B cell (primary cell): ENCODE measurements around the gene OGDHL. TPM values are rescaled to one million over a fixed set of nuclear protein-coding genes. Genes with fewer than 3 reads are reported as not detected.

Experiments
- ATAC-seq: fragments of 200-7000 bp; cut with Tn5 transposase; one replicate; pipeline ENCODE4 v1.10.0; 2021; ENCODE audit warnings: low read depth, mild to moderate bottlenecking, moderate number of reproducible peaks, moderate library complexity
- CTCF ChIA-PET: fragments of 350-600 bp; sonication (Branson Sonifier 250); formaldehyde crosslinking; loops from one replicate; lab custom pipeline; 2021; ENCODE audit warnings: antibody characterized with exemption, inconsistent platforms; lab: Charles Lee
- POLR2A ChIA-PET: fragments of 350-600 bp; sonication (Branson Sonifier 250); formaldehyde crosslinking; loops from one replicate; lab custom pipeline; 2021; ENCODE audit warnings: antibody characterized with exemption; lab: Charles Lee
- DNase-seq: peaks from one replicate; pipeline ENCODE4 v3.0.0; 2013
- H2AFZ ChIP-seq: 2 replicates; pipeline ENCODE4 v1.6.1; 2012; ENCODE audit warnings: mild to moderate bottlenecking, low read depth, low read length; ENCODE audit not compliant: insufficient read depth, poor library complexity, severe bottlenecking
- H3K27ac ChIP-seq, 2 donors: 1 replicate in 1 of 2; 2 replicates in 1 of 2; pipeline ENCODE4 v1.5.1; 2012 to 2013; ENCODE audit warnings: low read length in 2 of 2, mild to moderate bottlenecking in 2 of 2, moderate library complexity in 1 of 2
- H3K27me3 ChIP-seq, 4 experiments: fragments of 200-600 bp in 1 of 4; sonication (generic) in 1 of 4; replicated peaks in 1 of 4; 1 replicate in 2 of 4; 2 replicates in 2 of 4; pipeline versions ENCODE4 v1.6.1 to v1.7.0; 2013 to 2016; ENCODE audit warnings: low read length in 3 of 4, mild to moderate bottlenecking in 2 of 4, mixed read lengths in 1 of 4, moderate library complexity in 1 of 4; ENCODE audit not compliant: insufficient read depth in 4 of 4, control insufficient read depth in 3 of 4; ENCODE audit errors: control extremely low read depth in 1 of 4
- H3K36me3 ChIP-seq, 2 experiments: replicated peaks in 1 of 2; 1 replicate in 1 of 2; 2 replicates in 1 of 2; pipeline versions ENCODE4 v1.6.1 to v1.7.1; 2013; ENCODE audit warnings: low read length in 1 of 2; ENCODE audit not compliant: insufficient read depth in 2 of 2, control insufficient read depth in 1 of 2; ENCODE audit errors: control extremely low read depth in 1 of 2, extremely low read depth in 1 of 2
- H3K4me1 ChIP-seq, 2 donors: fragments of 200-600 bp in 1 of 2; sonication (generic) in 1 of 2; 1 replicate in 1 of 2; 2 replicates in 1 of 2; pipeline versions ENCODE4 v1.5.1 to v1.6.1; 2013 to 2017; ENCODE audit warnings: low read length in 2 of 2; ENCODE audit not compliant: control insufficient read depth in 2 of 2, insufficient read depth in 2 of 2
- H3K4me2 ChIP-seq: replicated peaks from 2 replicates; pipeline ENCODE3; 2012; ENCODE audit warnings: mild to moderate bottlenecking, low read depth, low read length; ENCODE audit not compliant: poor library complexity, severe bottlenecking
- H3K4me3 ChIP-seq, 5 experiments: fragments of 200-600 bp in 1 of 5; sonication (generic) in 1 of 5; 1 replicate in 3 of 5; 2 replicates in 2 of 5; pipeline versions ENCODE4 v1.5.1 to v1.7.0; 2011 to 2016; ENCODE audit warnings: low read length in 4 of 5, mild to moderate bottlenecking in 4 of 5, low read depth in 2 of 5, control low read depth in 1 of 5, moderate library complexity in 1 of 5; ENCODE audit not compliant: insufficient read depth in 1 of 5; ENCODE audit errors: control extremely low read depth in 1 of 5, extremely low read depth in 1 of 5
- H3K79me2 ChIP-seq: fragments of 200-600 bp; sonication (generic); one replicate; pipeline ENCODE4 v1.6.0; 2016; ENCODE audit warnings: low read length; ENCODE audit not compliant: control insufficient read depth, insufficient read depth
- H3K9ac ChIP-seq: fragments of 200-600 bp; sonication (generic); 2 replicates; pipeline ENCODE4 v1.6.1; 2017; ENCODE audit warnings: mild to moderate bottlenecking, low read length, moderate library complexity
- H3K9me3 ChIP-seq, 3 donors: one replicate each; pipeline versions ENCODE4 v1.6.1 to v1.7.1; 2013; ENCODE audit warnings: low read length in 2 of 3; ENCODE audit not compliant: control insufficient read depth in 2 of 3, insufficient read depth in 1 of 3; ENCODE audit errors: control extremely low read depth in 1 of 3
- H4K20me1 ChIP-seq: 2 replicates; pipeline ENCODE4 v1.6.0; 2012; ENCODE audit warnings: mild to moderate bottlenecking, low read length; ENCODE audit not compliant: insufficient read depth, control insufficient read depth, poor library complexity, severe bottlenecking
- H3K27ac Mint-ChIP-seq: one replicate; pipeline ENCODE4 v1.8.0; 2021; ENCODE audit warnings: mixed read lengths
- H3K27me3 Mint-ChIP-seq: one replicate; pipeline ENCODE4 v1.8.0; 2021; ENCODE audit warnings: mixed read lengths
- H3K4me1 Mint-ChIP-seq: one replicate; pipeline ENCODE4 v1.8.0; 2021; ENCODE audit warnings: mixed read lengths
- H3K4me3 Mint-ChIP-seq: one replicate; pipeline ENCODE4 v1.8.0; 2021; ENCODE audit warnings: mixed read lengths
- H3K9me3 Mint-ChIP-seq: one replicate; pipeline ENCODE4 v1.8.0; 2022; ENCODE audit warnings: mixed read lengths; ENCODE audit not compliant: insufficient read depth
- CTCF ChIP-seq: fragments of 200-600 bp; IDR thresholded peaks from one replicate; pipeline ENCODE4 v1.8.0; 2022; ENCODE audit warnings: antibody characterized with exemption, mild to moderate bottlenecking
- EZH2 ChIP-seq: IDR thresholded peaks from 2 replicates; pipeline ENCODE4 v1.6.1; 2012; ENCODE audit warnings: borderline replicate concordance, low read depth, mild to moderate bottlenecking, moderate library complexity, low read length; ENCODE audit not compliant: insufficient read depth, poor library complexity, severe bottlenecking
- WGBS: methylation state at CpG from one replicate; pipeline ENCODE4 v1.1.5; 2013; ENCODE audit warnings: missing lambda C conversion rate; ENCODE audit not compliant: insufficient coverage; 5-methylcytosine and 5-hydroxymethylcytosine counted together
- intact Hi-C: fragments of 100-400 bp; cut with micrococcal nuclease; formaldehyde crosslinking; loops from one replicate; pipeline ENCODE4 v1.10.0; 2022
- polyA plus RNA-seq: library from polyadenylated mRNA; depleted of rRNA; stranded (reverse); fragments of >200 nt; gene quantifications from 2 replicates; pipeline ENCODE4 v1.2.3, GENCODE V29; 2012
- total RNA-seq, 2 donors: library from RNA; stranded (reverse); fragments of 120-200 nt in 1 of 2; gene quantifications; 1 replicate in 1 of 2; 2 replicates in 1 of 2; pipeline versions ENCODE4 v1.2.3 to v1.2.4, GENCODE V29; 2013 to 2022

The OGDHL gene
- total and polyA plus RNA-seq, 2 donors (not counting 1 experiment from before 2014, with no cell fraction given), result not detected

- H2AFZ ChIP-seq, result no peak overlapping the region
- ATAC-seq (no peak), DNase-seq (no peak)
- Mint-ChIP-seq H3K27ac (no peak overlapping the region), H3K9me3 (peaks cover 5% of the 10 kb centered on the region), H3K4me1 (no peaks in the 10 kb centered on the region), H3K4me3 (no peak overlapping the region), H3K27me3 (peaks cover 58% of the 10 kb centered on the region)
- H3K9me3 ChIP-seq, result peaks cover 0 to 10% (median 3%) of the 10 kb centered on the region in 3 donors
- CTCF ChIA-PET, result no interaction called here
- H3K9ac ChIP-seq, result no peak overlapping the region
- no peak for TF ChIP-seq EZH2
- TF ChIP-seq CTCF, result no peak
- H3K36me3 ChIP-seq, result no peaks in the 10 kb centered on the region
- POLR2A ChIA-PET, result no interaction called here
- no peaks in the 10 kb centered on the region for H3K4me1 ChIP-seq
- no peaks in the 10 kb centered on the region for H4K20me1 ChIP-seq
- peaks cover 0 to 42% (median 13%) of the 10 kb centered on the region in 4 experiments for H3K27me3 ChIP-seq
- intact Hi-C loops, result no loop called here
- H3K79me2 ChIP-seq, result no peaks in the 10 kb centered on the region
- H3K4me2 ChIP-seq, result no peak overlapping the region
- no peak overlapping the region for H3K27ac ChIP-seq
- no peak overlapping the region for H3K4me3 ChIP-seq
- WGBS, result 45% methylated on average over 8 of the region's 9 CpGs
Measured at GRCh38 chr10:49691588-49691987, 70.5 kb downstream of the OGDHL start.

DNA sequence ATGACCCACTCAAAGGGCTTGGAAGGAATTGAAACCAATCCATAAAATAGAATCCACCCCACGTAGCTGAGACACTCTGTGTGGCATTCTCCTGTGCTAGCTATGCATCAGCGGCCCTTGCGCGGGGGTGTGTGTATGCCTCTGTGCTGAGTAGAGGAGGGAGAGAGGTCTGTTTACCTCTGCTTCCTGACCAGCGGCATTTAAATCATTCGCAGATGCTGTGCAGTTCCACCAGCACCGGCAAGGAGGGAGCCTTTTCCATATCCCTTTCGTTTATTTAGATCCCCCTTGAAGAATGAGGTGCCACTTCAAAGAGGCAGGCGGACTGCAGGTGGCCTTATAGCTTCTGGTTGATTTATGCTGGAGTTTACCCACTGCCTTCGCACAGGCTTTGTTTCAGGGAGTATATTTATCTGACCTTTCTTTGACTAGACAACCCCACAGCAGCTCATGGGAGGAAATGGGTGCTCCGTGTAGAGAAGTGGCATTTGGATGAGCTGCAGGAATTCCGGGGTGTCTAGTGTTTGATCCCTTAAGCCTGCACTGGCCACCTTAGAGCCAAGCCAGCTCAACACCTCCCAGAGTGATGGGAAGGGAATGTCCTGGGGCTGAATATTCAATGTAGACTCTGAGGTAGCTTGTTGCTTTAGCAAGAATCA is 71.3 kb downstream of the OGDHL start:
- no peak for DNase-seq
- no peaks in the 10 kb centered on the region for H3K4me1 Mint-ChIP-seq
- Histone ChIP-seq H4K20me1 (no peaks in the 10 kb centered on the region), H3K79me2 (no peaks in the 10 kb centered on the region), H3K36me3 (no peaks in the 10 kb centered on the region), H3K4me1 (no peaks in the 10 kb centered on the region), H3K9me3 (peaks cover 0 to 10% (median 3%) of the 10 kb centered on the region in 3 donors), H3K27me3 (peaks cover 0 to 40% (median 13%) of the 10 kb centered on the region in 4 experiments), H3K27ac (no peak overlapping the region), H3K9ac (no peak overlapping the region), H3K4me2 (no peak overlapping the region), H2AFZ (no peak overlapping the region), H3K4me3 (no peak overlapping the region)
- no peak overlapping the region for H3K27ac Mint-ChIP-seq
- ChIA-PET POLR2A (no interaction called here), CTCF (no interaction called here)
- no peak overlapping the region for H3K4me3 Mint-ChIP-seq
- intact Hi-C loops, result no loop called here
- ATAC-seq, result no peak
- TF ChIP-seq EZH2 (no peak), CTCF (no peak)
- H3K9me3 Mint-ChIP-seq, result peaks cover 5% of the 10 kb centered on the region
- WGBS, result 0% methylated on average over 1 of the region's 12 CpGs
- H3K27me3 Mint-ChIP-seq, result peaks cover 53% of the 10 kb centered on the region
